GM18499 (cell line): ENCODE data around the gene RAPGEF1.
"Not testable (repeated sequence)": the region's sequence is repeated elsewhere in the genome, so short reads cannot be mapped to it uniquely, and the experiment has no call there.

Experiments
- ATAC-seq: cut with Tn5 transposase; IDR thresholded peaks from one replicate; pipeline ENCODE4 v1.9.1; 2021; ENCODE audit warnings: moderate number of reproducible peaks; ENCODE audit not compliant: insufficient read depth, unreplicated experiment

RAPGEF1 gene

GRCh38 chr9:131731237-131731636, 8.6 kb downstream of the RAPGEF1 start:
- ATAC-seq = no peak

- no peak for ATAC-seq
Observed at GRCh38 chr9:131728961-131729360, 10.9 kb downstream of the RAPGEF1 start.

- no peak for ATAC-seq
Observed at GRCh38 chr9:131728546-131728910, 11.3 kb downstream of the RAPGEF1 start.

- ATAC-seq = no peak
Observed at GRCh38 chr9:131727795-131728545, 11.9 kb downstream of the RAPGEF1 start.

GRCh38 chr9:131727184-131727759, 12.6 kb downstream of the RAPGEF1 start:
- no peak for ATAC-seq

- ATAC-seq = no peak
Observed at GRCh38 chr9:131724683-131725082, 15.2 kb downstream of the RAPGEF1 start.

- ATAC-seq = no peak
Observed at GRCh38 chr9:131723632-131724031, 16.2 kb downstream of the RAPGEF1 start.

GRCh38 chr9:131722255-131722654, 17.6 kb downstream of the RAPGEF1 start:
- ATAC-seq = no peak

- no peak for ATAC-seq
Observed at GRCh38 chr9:131721076-131721475, 18.8 kb downstream of the RAPGEF1 start.

GRCh38 chr9:131720330-131720729, 19.5 kb downstream of the RAPGEF1 start:
- no peak for ATAC-seq

- no peak for ATAC-seq
Observed at GRCh38 chr9:131719262-131719908, 20.5 kb downstream of the RAPGEF1 start.

- ATAC-seq = no peak
Observed at GRCh38 chr9:131717719-131718460, 22.0 kb downstream of the RAPGEF1 start.

GRCh38 chr9:131715906-131716305, 24.0 kb downstream of the RAPGEF1 start:
- ATAC-seq = no peak

- ATAC-seq = no peak
Observed at GRCh38 chr9:131714821-131715220, 25.1 kb downstream of the RAPGEF1 start.

- no peak for ATAC-seq
Observed at GRCh38 chr9:131714161-131714646, 25.7 kb downstream of the RAPGEF1 start.

GRCh38 chr9:131713016-131713415, 26.9 kb downstream of the RAPGEF1 start:
- ATAC-seq = no peak

GRCh38 chr9:131712151-131712716, 27.6 kb downstream of the RAPGEF1 start:
- ATAC-seq = no peak

GRCh38 chr9:131709771-131710431, 30.0 kb downstream of the RAPGEF1 start:
- no peak for ATAC-seq

GRCh38 chr9:131709010-131709770, 30.7 kb downstream of the RAPGEF1 start:
- not testable (repeated sequence) for ATAC-seq
